ENCODE results near the gene C19orf12.

GRCh38 chr19:29764361-29764760, 49.3 kb upstream of the C19orf12 start:
- TF ChIP-seq GATA3 (IDR thresholded peaks at IDR 0.05; ENCODE audit: low read depth, low read length) (no peak), GATA2 (IDR thresholded peaks at IDR 0.05; ENCODE audit: low read depth, low read length) (no peak)

Data from SH-SY5Y (cell line).